OCI-LY7 (cell line): Measurements from ENCODE around the gene PDGFB. TPM values are rescaled to one million over a fixed set of nuclear protein-coding genes. Genes with fewer than 3 reads are reported as not detected.

Experiments used
- BruUV-seq: library from RNA; stranded (reverse); fragments of 400-500 nt; replicated peaks from 2 replicates; lab custom pipeline; 2021; lab: Mats Ljungman, UMichigan
- CTCF ChIA-PET: fragments of 300-600 bp; sonication (Branson Sonifier 250); formaldehyde crosslinking; loops from one replicate; lab custom pipeline; 2022; ENCODE audit warnings: antibody characterized with exemption; ENCODE audit not compliant: unreplicated experiment; lab: Charles Lee
- POLR2A ChIA-PET: fragments of 300-600 bp; sonication (Branson Sonifier 250); formaldehyde crosslinking; loops from one replicate; lab custom pipeline; 2022; ENCODE audit warnings: antibody characterized with exemption; lab: Charles Lee
- DNase-seq: peaks from one replicate; pipeline ENCODE4 v3.0.0-alpha.2; 2015; ENCODE audit warnings: low spot score
- H2AFZ ChIP-seq: fragments of 200-600 bp; sonication (generic), shearing (Covaris generic); 2 replicates; pipeline ENCODE4 v1.6.1; 2014; ENCODE audit warnings: mild to moderate bottlenecking, antibody characterized with exemption, low read length, moderate library complexity
- H3K27ac ChIP-seq: fragments of 200-600 bp; sonication (generic); 2 replicates; pipeline ENCODE4 v1.5.1; 2014; ENCODE audit warnings: mixed run types, low read depth, mild to moderate bottlenecking, moderate library complexity, low read length, inconsistent platforms; ENCODE audit not compliant: poor library complexity, severe bottlenecking
- H3K36me3 ChIP-seq: fragments of 200-600 bp; sonication (generic); 2 replicates; pipeline ENCODE4 v1.6.1; 2014; ENCODE audit warnings: mild to moderate bottlenecking, antibody characterized with exemption, low read length, moderate library complexity, mixed read lengths; ENCODE audit not compliant: insufficient read depth
- H3K4me1 ChIP-seq: fragments of 200-600 bp; sonication (generic); 2 replicates; pipeline ENCODE4 v1.5.1; 2014; ENCODE audit warnings: mild to moderate bottlenecking, low read length; ENCODE audit not compliant: insufficient read depth, poor library complexity, severe bottlenecking
- H3K4me2 ChIP-seq: fragments of 200-600 bp; sonication (generic); 2 replicates; pipeline ENCODE4 v1.6.1; 2014; ENCODE audit warnings: mild to moderate bottlenecking, low read length
- H3K4me3 ChIP-seq: fragments of 200-600 bp; sonication (generic); 2 replicates; pipeline ENCODE4 v1.5.1; 2014; ENCODE audit warnings: mild to moderate bottlenecking, low read depth, low read length; ENCODE audit not compliant: poor library complexity, severe bottlenecking
- H3K79me2 ChIP-seq: fragments of 200-600 bp; sonication (generic); 2 replicates; pipeline ENCODE4 v1.6.1; 2016; ENCODE audit warnings: low read depth, mild to moderate bottlenecking, low read length, moderate library complexity, mixed read lengths; ENCODE audit not compliant: insufficient read depth
- H3K9me2 ChIP-seq: fragments of 200-600 bp; sonication (generic); 2 replicates; pipeline ENCODE4 v1.6.1; 2016; ENCODE audit warnings: mild to moderate bottlenecking, low read length, mixed read lengths; ENCODE audit not compliant: insufficient read depth
- H3K9me3 ChIP-seq: fragments of 200-600 bp; sonication (generic); 2 replicates; pipeline ENCODE4 v1.6.1; 2014; ENCODE audit warnings: mild to moderate bottlenecking, mixed run types, low read length, mixed read lengths
- H4K20me1 ChIP-seq: fragments of 200-600 bp; sonication (generic); 2 replicates; pipeline ENCODE4 v1.6.1; 2014; ENCODE audit warnings: mild to moderate bottlenecking, antibody characterized with exemption, low read length, moderate library complexity, mixed read lengths; ENCODE audit not compliant: insufficient read depth
- EZH2phosphoT487 ChIP-seq: fragments of 200-600 bp; sonication (generic); IDR thresholded peaks from 2 replicates; pipeline ENCODE4 v1.6.1; 2018; ENCODE audit warnings: low read depth, borderline replicate concordance, mild to moderate bottlenecking, mixed run types, antibody characterized with exemption, low read length, moderate library complexity, mixed read lengths
- intact Hi-C: fragments of 100-400 bp; cut with micrococcal nuclease; formaldehyde crosslinking; loops from one replicate; pipeline ENCODE4 v1.10.0; 2022; ENCODE audit not compliant: unreplicated experiment
- total RNA-seq, 2 experiments: library from RNA; depleted of rRNA in 1 of 2; stranded (reverse); fragments of >200 nt in 1 of 2; shearing (Covaris generic) in 1 of 2; gene quantifications; 2 replicates each; pipeline ENCODE4 v1.2.3, GENCODE V29; 2014 to 2022
- TF ChIP-seq, protein P1 (sequence below): fragments of 200-600 bp; sonication (generic); conservative IDR thresholded peaks from 2 replicates; pipeline ENCODE4 v1.5.1; 2014; ENCODE audit warnings: mild to moderate bottlenecking, antibody characterized with exemption, low read length, moderate library complexity, mixed read lengths

The PDGFB gene
- total RNA-seq, 2 experiments from 2014 or later: 0.27 TPM; not detected in 1

DNA sequence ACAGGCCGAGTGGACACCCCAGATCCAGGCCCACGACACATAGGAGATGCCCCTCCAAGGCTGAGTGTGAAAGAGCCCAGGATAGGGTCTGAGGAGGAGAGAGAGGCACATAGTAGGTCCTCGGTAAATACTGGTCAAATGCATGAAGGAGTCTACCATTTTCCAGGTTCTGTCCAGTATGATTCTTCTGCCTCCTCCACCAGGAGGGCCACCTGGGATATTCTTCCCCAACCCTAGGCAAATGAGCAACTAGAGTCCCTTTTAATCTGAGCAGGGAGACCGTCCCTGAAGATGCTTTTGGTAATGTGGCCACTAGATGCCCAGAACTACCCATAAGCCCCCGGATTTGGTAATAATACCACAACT, 6.7 kb downstream of the PDGFB start:
- no peak for DNase-seq
- ChIA-PET POLR2A (no interaction called here), CTCF (no interaction called here)
- H3K36me3 ChIP-seq: no peaks in the 10 kb centered on the region
- no peak overlapping the region for H3K4me3 ChIP-seq
- H3K9me2 ChIP-seq: no peaks in the 10 kb centered on the region
- no peaks in the 10 kb centered on the region for H4K20me1 ChIP-seq
- BruUV-seq: no TSS peak
- TF ChIP-seq EZH2phosphoT487: no peak
- TF ChIP-seq, protein P1, sequence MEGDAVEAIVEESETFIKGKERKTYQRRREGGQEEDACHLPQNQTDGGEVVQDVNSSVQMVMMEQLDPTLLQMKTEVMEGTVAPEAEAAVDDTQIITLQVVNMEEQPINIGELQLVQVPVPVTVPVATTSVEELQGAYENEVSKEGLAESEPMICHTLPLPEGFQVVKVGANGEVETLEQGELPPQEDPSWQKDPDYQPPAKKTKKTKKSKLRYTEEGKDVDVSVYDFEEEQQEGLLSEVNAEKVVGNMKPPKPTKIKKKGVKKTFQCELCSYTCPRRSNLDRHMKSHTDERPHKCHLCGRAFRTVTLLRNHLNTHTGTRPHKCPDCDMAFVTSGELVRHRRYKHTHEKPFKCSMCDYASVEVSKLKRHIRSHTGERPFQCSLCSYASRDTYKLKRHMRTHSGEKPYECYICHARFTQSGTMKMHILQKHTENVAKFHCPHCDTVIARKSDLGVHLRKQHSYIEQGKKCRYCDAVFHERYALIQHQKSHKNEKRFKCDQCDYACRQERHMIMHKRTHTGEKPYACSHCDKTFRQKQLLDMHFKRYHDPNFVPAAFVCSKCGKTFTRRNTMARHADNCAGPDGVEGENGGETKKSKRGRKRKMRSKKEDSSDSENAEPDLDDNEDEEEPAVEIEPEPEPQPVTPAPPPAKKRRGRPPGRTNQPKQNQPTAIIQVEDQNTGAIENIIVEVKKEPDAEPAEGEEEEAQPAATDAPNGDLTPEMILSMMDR: no peak
- intact Hi-C loops: no loop called here
- H3K79me2 ChIP-seq: no peaks in the 10 kb centered on the region
- no peaks in the 10 kb centered on the region for H3K9me3 ChIP-seq
- no peak overlapping the region for H3K4me2 ChIP-seq
- peaks cover 10% of the 10 kb centered on the region for H3K4me1 ChIP-seq
- H3K27ac ChIP-seq: no peak overlapping the region
- no peak overlapping the region for H2AFZ ChIP-seq

DNA sequence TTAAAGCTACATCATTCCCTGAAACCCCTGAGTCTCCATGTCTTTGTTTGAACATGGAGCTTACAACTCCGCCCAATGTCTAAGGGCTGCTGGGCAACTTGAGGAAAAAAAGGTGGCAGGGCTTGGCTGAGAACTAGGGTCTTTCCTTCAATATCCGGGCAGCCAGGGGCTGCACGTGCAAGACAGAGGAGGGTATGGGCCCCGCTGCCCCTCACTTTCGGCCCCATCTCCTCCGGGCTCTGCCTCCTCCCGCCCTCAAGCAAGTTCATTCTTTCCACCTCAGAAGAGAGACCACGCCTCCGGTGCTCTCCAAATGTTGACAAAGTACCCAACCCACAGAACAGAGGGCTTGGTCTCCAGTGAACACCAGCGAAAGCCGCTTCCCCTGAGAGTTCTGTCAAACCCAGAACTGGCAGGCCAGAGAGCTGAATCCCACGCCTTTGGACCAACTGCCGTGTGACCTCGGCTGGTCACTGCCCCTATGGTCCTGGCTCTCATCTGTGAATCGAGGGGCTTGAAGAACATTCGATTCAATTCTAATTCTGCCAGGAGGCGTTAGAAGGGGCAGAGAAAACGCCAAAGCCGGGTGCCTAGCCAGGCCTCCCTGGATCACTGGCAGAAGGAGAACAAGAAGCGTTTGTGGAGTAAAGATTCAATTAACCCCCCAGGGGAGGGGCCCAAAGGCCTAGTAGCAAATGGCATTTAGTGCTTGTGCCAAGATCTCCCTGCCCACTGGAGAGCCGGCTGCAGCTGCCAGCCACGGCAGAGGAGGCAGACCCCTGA, 7.3 kb downstream of the PDGFB start:
- H3K27ac ChIP-seq: no peak overlapping the region
- no peak for DNase-seq
- H3K4me2 ChIP-seq: no peak overlapping the region
- intact Hi-C loops: no loop called here
- no peak overlapping the region for H2AFZ ChIP-seq
- H3K79me2 ChIP-seq: no peaks in the 10 kb centered on the region
- no peaks in the 10 kb centered on the region for H4K20me1 ChIP-seq
- peaks cover 10% of the 10 kb centered on the region for H3K4me1 ChIP-seq
- ChIA-PET POLR2A (no interaction called here), CTCF (no interaction called here)
- no peaks in the 10 kb centered on the region for H3K9me3 ChIP-seq
- TF ChIP-seq EZH2phosphoT487: no peak
- TF ChIP-seq, protein P1: no peak
- H3K36me3 ChIP-seq: no peaks in the 10 kb centered on the region
- H3K4me3 ChIP-seq: no peak overlapping the region
- no peaks in the 10 kb centered on the region for H3K9me2 ChIP-seq
- no TSS peak for BruUV-seq
